SHP77 (cell line): ENCODE data around the gene ARHGAP32.

ENCODE experiments used
- DNase-seq, 2 experiments: peaks; one replicate each; lab custom pipeline; 2025; lab: John Stamatoyannopoulos, UW

The ARHGAP32 gene

GRCh38 chr11:129192150-129192549, at the start of gene ARHGAP32:
Gene ARHGAP32, minus strand, starts transcription at chr11:129192325. Its CDS starts 127 bp downstream, at chr11:129192198.
- DNase-seq, result no peak

DNA sequence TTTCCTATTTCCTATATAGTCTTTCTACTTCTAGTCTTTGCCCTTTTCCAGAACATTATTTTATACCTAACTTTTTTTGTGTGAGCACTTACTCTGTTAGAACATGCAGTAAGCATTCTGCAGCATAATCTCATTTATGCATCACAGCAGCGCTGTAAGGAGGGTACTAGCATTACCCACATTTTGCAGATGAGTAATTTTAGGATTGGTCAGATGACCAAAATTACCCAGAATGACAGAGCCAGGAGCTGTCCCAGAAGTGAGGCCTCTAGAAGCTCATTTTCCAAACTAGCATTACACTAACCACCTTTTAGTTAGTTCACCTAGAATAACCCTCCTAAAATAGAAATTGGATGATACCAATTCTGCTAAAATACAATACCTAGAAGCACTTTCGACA, 47.1 kb upstream of the ARHGAP32 start:
- DNase-seq, result no peak

DNA sequence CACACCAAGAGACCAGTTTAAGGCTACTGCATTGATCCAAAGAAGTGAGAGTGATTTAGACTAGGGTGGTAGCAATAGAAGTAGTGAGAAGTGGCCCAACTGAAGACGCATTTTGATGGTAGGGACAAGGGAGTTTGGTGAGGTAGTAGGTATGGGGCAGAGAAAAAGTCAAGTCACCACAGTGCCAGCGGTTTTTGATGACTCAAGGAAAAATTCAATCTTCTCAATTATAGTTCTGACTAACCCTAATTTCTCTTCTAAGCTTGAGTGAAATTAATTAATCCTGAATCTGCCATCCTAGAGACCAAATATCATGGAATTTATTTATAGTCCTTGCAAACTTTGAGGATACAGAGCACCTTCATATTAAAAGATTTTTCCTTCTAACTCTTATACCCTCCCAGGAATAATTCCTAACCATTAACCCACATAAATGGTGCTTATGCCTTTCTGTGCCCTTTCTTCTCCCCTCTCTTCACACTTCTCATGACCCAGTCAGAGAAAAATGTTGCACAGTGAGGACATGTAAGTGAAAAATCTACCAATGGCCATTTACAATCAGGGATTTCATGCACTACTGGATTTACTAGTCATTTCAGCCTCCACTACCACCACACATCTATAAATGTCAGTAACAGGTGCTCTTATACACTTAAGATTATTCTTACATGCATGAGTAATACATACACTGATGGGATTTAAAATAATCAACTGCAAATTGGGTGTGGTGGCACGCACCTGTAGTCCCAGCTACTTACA, 45.9 kb upstream of the ARHGAP32 start:
- DNase-seq, result no peak

DNA sequence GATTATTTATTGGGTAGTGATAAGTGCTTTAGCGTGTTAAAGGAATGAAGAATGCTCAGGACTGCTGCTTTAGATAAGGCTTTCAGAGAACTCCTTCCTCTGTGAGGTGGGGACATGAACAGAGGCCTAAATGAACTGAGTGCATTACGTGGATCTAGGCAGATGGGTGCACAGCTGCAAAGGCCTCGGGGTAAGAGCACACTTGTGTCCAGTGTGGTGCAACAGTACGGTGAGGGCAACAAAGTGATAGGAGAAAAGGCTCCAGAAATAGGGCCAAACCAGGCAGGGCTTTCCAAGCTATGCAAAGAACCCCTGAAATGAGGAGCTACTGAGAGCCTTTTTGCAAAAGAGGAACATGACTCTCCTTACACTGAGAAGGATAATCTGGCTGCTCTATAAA, 45.3 kb upstream of the ARHGAP32 start:
- no peak for DNase-seq

- no peak for DNase-seq
Observed at GRCh38 chr11:129236850-129237249, 44.7 kb upstream of the ARHGAP32 start.

GRCh38 chr11:129234978-129235377, 42.9 kb upstream of the ARHGAP32 start:
- no peak for DNase-seq

- no peak for DNase-seq
Observed at GRCh38 chr11:129230006-129230405, 37.9 kb upstream of the ARHGAP32 start.

DNA sequence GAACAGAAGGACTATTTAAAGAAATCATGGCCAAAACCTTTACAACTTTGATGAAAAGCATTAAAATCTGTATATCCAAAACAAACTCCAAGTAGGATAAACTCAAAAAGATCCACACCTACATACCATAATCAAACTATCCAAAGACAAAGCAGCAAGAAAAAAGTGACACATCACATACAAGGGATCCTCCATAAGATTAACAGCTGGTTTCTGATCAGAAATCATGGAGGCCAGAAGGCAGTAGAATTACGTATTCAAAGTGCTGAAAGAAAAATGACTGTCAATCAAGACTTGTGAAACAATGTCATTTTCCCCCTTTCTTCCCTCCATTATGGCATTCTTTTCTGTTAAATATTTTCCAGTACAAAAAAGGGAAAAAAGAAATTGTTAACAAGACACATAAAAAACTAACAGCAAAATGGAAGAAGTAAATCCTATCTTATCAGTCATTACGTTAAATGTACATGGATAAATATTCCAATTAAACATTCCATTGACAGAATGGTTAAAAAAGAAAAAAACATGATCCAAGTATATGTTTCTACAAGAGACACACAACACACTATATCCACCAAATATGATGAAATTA, 34.2 kb upstream of the ARHGAP32 start:
- DNase-seq, result no peak

- DNase-seq, result no peak
Observed at GRCh38 chr11:129225190-129225589, 33.1 kb upstream of the ARHGAP32 start.

DNA sequence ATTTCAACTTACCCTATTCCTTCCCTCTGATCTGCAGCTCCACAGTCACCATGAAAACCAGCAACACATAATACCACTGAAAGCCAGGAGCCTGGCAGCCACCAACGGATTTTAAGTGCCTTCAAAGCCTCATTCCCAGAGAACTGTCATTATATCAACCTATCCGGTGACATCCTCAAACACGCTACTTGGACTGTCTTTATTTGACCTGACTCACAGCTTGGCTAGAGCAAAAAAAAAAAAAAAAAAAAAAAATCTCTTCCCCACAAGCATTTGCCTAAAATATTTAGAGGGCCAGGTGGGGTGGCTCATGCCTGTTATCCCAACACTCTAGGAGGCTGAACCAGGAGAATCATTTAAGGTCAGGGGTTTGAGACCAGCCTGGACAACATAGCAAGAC, 32.4 kb upstream of the ARHGAP32 start:
- DNase-seq, result no peak

DNA sequence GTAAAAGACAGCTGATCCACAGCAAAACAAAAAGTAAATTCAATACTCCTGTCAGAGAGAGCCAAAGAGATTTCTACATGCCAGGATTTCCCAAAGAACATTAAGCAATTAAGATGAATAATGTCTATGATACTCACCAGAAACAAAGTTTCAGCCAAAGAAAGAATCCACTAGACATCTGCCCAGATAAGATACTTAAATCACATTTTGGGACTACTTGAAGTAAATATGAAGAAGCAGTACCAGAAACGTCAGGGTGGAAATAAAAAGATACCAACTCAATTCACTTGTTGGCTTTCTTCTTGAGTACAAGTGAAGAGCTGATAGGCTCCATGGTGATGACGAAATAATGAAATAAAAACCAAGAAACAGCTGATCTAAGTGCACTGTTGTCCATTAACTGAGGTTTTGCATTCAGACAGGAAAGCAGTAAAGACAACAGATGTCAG, 31.6 kb upstream of the ARHGAP32 start:
- DNase-seq, result no peak

GRCh38 chr11:129223260-129223659, 31.1 kb upstream of the ARHGAP32 start:
- no peak for DNase-seq

- no peak for DNase-seq
Observed at GRCh38 chr11:129222158-129222557, 30.0 kb upstream of the ARHGAP32 start.

GRCh38 chr11:129215506-129216245, 23.6 kb upstream of the ARHGAP32 start:
- no peak for DNase-seq

DNA sequence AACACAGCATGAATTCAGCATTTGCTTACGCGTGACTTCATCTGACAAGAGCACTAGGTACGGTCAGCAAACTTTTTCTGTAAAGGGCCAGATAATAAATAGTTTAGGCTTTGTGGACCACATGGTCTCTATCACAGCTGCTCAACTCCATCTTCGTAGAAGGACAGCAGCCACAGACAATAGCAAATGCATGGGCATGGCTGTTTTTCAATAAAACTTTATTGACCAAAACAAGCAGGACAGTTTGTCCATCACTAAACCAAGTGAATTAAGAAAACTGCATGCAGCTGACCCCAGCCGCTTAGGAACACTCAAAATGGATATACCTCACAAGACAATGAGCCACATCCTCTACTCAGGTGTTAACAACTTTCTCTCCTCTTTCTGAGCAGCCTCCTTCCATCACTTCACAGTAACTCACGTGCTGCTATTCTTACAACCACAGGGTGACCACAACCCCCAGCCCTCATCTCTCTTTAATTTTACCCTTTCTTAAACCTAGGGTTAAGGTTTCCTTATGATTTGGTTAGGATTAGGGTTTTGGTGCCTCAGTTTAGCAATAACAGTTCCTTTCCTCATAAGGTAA, 22.7 kb upstream of the ARHGAP32 start:
- DNase-seq, result no peak

DNA sequence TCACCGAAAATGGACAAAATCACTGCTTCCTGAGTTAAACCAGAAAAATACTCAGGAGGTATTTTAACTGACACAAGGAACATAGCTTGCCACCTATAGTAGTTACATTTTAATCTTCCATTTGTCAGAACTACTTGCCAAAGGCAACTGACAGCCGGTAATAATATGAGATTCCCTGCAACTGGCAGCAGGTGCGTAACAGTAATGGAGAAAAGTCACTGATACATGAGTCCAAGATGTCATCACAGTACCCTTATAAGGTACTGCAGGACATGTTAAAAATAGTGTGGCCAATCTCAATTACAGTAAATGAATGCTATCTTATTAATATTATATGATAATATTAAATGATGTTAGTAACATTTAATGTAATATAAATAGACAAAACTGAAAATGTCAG, 21.1 kb upstream of the ARHGAP32 start:
- no peak for DNase-seq

GRCh38 chr11:129211397-129211796, 19.3 kb upstream of the ARHGAP32 start:
- no peak for DNase-seq

- peak in 1 of 2 experiments; percentile 4 for DNase-seq
Observed at GRCh38 chr11:129210831-129211181, 18.7 kb upstream of the ARHGAP32 start.

DNA sequence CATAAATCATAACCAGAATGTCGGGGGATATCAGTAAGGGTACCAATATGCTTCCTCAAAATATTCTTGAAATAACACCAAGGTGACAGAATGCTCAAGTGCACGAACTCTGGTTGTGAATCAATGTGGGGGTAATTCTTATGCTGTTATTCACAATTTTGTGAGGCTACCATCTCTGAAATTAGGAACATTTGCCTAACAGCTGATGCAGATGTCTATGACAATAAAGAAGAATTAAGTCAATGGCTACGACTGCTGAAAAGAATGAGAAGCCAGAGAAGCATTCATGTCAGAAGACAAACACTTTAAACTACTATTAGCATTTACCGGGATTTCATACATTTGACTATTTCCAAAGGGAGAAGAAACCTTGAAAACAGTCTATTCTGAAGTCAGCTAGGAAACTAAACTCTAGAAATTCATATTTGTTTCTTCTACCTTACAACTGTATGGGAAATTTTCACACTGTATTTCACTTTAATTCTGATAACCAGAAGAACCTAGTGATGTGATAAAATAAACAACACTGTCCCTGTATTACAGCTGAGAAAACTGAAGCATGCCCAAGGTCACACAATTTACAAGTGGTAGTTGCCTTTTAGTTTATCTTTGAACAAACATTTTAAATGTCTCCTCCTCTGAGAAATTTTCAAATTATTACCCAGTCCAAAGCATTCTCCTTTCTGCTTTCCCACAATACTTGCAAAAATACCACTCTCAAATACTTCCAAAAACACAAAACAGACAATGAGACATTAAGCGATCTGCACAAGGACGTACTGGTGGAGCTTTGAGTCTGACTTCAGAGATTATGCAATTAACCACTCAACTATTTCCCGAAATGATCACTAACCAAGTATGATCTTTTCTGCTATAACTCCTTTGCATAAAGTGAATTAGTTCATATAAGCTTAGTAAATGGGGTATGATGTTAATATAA, 18.0 kb upstream of the ARHGAP32 start:
- peak in 1 of 2 experiments; percentile 10 for DNase-seq

- no peak for DNase-seq
Observed at GRCh38 chr11:129208863-129209262, 16.7 kb upstream of the ARHGAP32 start.

- DNase-seq, result no peak
Observed at GRCh38 chr11:129204150-129204838, 12.2 kb upstream of the ARHGAP32 start.
